Femur (tissue), 1 donor: ENCODE data around the gene LINGO1.

Experiments used
- DNase-seq: peaks from one replicate; pipeline ENCODE4 v3.0.0-alpha.2; 2017

LINGO1 gene

GRCh38 chr15:77567202-77567601, 65.5 kb downstream of the LINGO1 start:
- no peak for DNase-seq

GRCh38 chr15:77566092-77566491, 66.6 kb downstream of the LINGO1 start:
- no peak for DNase-seq

GRCh38 chr15:77565378-77565915, 67.3 kb downstream of the LINGO1 start:
- DNase-seq = no peak

- no peak for DNase-seq
These were observed 67.8 kb downstream of the LINGO1 start for GRCh38 chr15:77564938-77565337.

- no peak for DNase-seq
These were observed 68.4 kb downstream of the LINGO1 start for GRCh38 chr15:77564341-77564740.

- no peak for DNase-seq
These were observed 69.0 kb downstream of the LINGO1 start for GRCh38 chr15:77563623-77564156.
